IMR-90 (cell line): ENCODE measurements around the gene KMT2C. TPM values are rescaled to one million over a fixed set of nuclear protein-coding genes. Genes with fewer than 3 reads are reported as not detected.

Source experiments
- ATAC-seq: fragments of 200-7000 bp; cut with Tn5 transposase; 2 replicates; pipeline ENCODE4 v1.9.1; 2020; ENCODE audit warnings: low read depth, mild to moderate bottlenecking, moderate library complexity
- BruUV-seq: library from RNA; stranded (reverse); fragments of 400-500 nt; replicated peaks from 2 replicates; lab custom pipeline; 2021; lab: Mats Ljungman, UMichigan
- CTCF ChIA-PET: fragments of 300-600 bp; formaldehyde crosslinking; extraction: SDS; loops from one replicate; lab custom pipeline; 2021; ENCODE audit warnings: antibody characterized with exemption; lab: Yijun Ruan, JAX
- POLR2A ChIA-PET: fragments of 300-600 bp; sonication (Branson Sonifier 250); formaldehyde crosslinking; loops from one replicate; lab custom pipeline; 2022; ENCODE audit warnings: antibody characterized with exemption; ENCODE audit not compliant: unreplicated experiment; lab: Charles Lee
- DNase-seq: peaks from one replicate; pipeline ENCODE4 v3.0.0; 2013
- H2AFZ ChIP-seq: replicated peaks from 2 replicates; pipeline ENCODE3; 2013; ENCODE audit warnings: low read length, mild to moderate bottlenecking; ENCODE audit not compliant: poor library complexity
- H2AK5ac ChIP-seq: 2 replicates; pipeline ENCODE4 v1.6.1; 2013; ENCODE audit warnings: low read depth, low read length, inconsistent platforms
- H2AK9ac ChIP-seq: replicated peaks from 2 replicates; pipeline ENCODE3; 2013; ENCODE audit warnings: mild to moderate bottlenecking, low read depth, low read length, moderate library complexity; ENCODE audit not compliant: poor library complexity
- H2BK120ac ChIP-seq: 2 replicates; pipeline ENCODE4 v1.6.1; 2013; ENCODE audit warnings: low read depth, low read length, inconsistent platforms
- H2BK15ac ChIP-seq: 3 replicates; pipeline ENCODE4 v1.6.1; 2013; ENCODE audit warnings: low read depth, low read length, inconsistent platforms
- H2BK20ac ChIP-seq: 2 replicates; pipeline ENCODE4 v1.6.1; 2013; ENCODE audit warnings: low read depth, mild to moderate bottlenecking, inconsistent platforms, low read length, moderate library complexity
- H2BK5ac ChIP-seq: 2 replicates; pipeline ENCODE4 v1.6.1; 2013; ENCODE audit warnings: mild to moderate bottlenecking, low read depth, low read length, inconsistent platforms; ENCODE audit not compliant: poor library complexity, severe bottlenecking
- H3K14ac ChIP-seq: replicated peaks from 2 replicates; pipeline ENCODE4 v1.6.1; 2013; ENCODE audit warnings: low read depth, low read length, inconsistent platforms
- H3K18ac ChIP-seq: 2 replicates; pipeline ENCODE4 v1.6.1; 2013; ENCODE audit warnings: low read depth, low read length, control low read depth
- H3K23ac ChIP-seq: 2 replicates; pipeline ENCODE4 v1.6.1; 2013; ENCODE audit warnings: low read depth, low read length, inconsistent platforms
- H3K27ac ChIP-seq: 2 replicates; pipeline ENCODE4 v1.5.1; 2013; ENCODE audit warnings: mild to moderate bottlenecking, control low read depth, low read length; ENCODE audit not compliant: insufficient read depth
- H3K27me3 ChIP-seq: 2 replicates; pipeline ENCODE4 v1.6.1; 2013; ENCODE audit warnings: low read length; ENCODE audit not compliant: control insufficient read depth, insufficient read depth
- H3K36me3 ChIP-seq: 2 replicates; pipeline ENCODE4 v1.6.1; 2013; ENCODE audit warnings: low read length, mixed read lengths; ENCODE audit not compliant: control insufficient read depth, insufficient read depth
- H3K4ac ChIP-seq: 2 replicates; pipeline ENCODE4 v1.6.1; 2013; ENCODE audit warnings: low read depth, low read length, inconsistent platforms
- H3K4me1 ChIP-seq: 2 replicates; pipeline ENCODE4 v1.6.1; 2013; ENCODE audit warnings: low read length, mixed read lengths; ENCODE audit not compliant: control insufficient read depth, insufficient read depth
- H3K4me2 ChIP-seq: 2 replicates; pipeline ENCODE4 v1.6.1; 2013; ENCODE audit warnings: low read depth, mild to moderate bottlenecking, control low read depth, low read length, moderate library complexity
- H3K4me3 ChIP-seq: 2 replicates; pipeline ENCODE4 v1.5.1; 2013; ENCODE audit warnings: low read depth, mild to moderate bottlenecking, control low read depth, low read length, moderate library complexity; ENCODE audit not compliant: insufficient read depth
- H3K56ac ChIP-seq: 2 replicates; pipeline ENCODE4 v1.6.1; 2013; ENCODE audit warnings: low read length, inconsistent platforms; ENCODE audit not compliant: insufficient read depth; ENCODE audit errors: extremely low read depth
- H3K79me1 ChIP-seq, 2 experiments: 2 replicates each; pipeline ENCODE4 v1.6.1; 2013; ENCODE audit warnings: low read length in 2 of 2, inconsistent platforms in 1 of 2, low read depth in 1 of 2
- H3K9ac ChIP-seq: 2 replicates; pipeline ENCODE4 v1.6.1; 2013; ENCODE audit warnings: low read depth, low read length, control low read depth
- H3K9me1 ChIP-seq: 2 replicates; pipeline ENCODE4 v1.6.1; 2013; ENCODE audit warnings: low read length, inconsistent platforms; ENCODE audit not compliant: insufficient read depth
- H3K9me3 ChIP-seq: 2 replicates; pipeline ENCODE4 v1.6.1; 2013; ENCODE audit warnings: low read length; ENCODE audit not compliant: control insufficient read depth, insufficient read depth
- H4K20me1 ChIP-seq: 2 replicates; pipeline ENCODE4 v1.6.1; 2013; ENCODE audit warnings: low read length, inconsistent platforms; ENCODE audit not compliant: insufficient read depth
- H4K5ac ChIP-seq: 2 replicates; pipeline ENCODE4 v1.6.1; 2013; ENCODE audit warnings: mild to moderate bottlenecking, low read depth, low read length, control low read depth
- H4K8ac ChIP-seq, 2 experiments: 2 replicates each; pipeline ENCODE4 v1.6.1; 2013; ENCODE audit warnings: low read depth in 2 of 2, low read length in 2 of 2, control low read depth in 1 of 2, inconsistent platforms in 1 of 2
- H4K91ac ChIP-seq: 2 replicates; pipeline ENCODE4 v1.6.1; 2013; ENCODE audit warnings: low read depth, low read length, inconsistent platforms; ENCODE audit not compliant: insufficient read depth
- BHLHE40 ChIP-seq: fragments of 150-350 bp; IDR thresholded peaks from 2 replicates; pipeline ENCODE4 v1.6.1; 2016; ENCODE audit warnings: mild to moderate bottlenecking, low read depth, low read length
- CHD1 ChIP-seq: IDR thresholded peaks from 2 replicates; pipeline ENCODE4 v1.6.1; 2012; ENCODE audit warnings: low read depth, low read length, improper control_type of control experiment
- FOS ChIP-seq: fragments of 150-350 bp; IDR thresholded peaks from 2 replicates; pipeline ENCODE4 v1.6.1; 2016; ENCODE audit warnings: low read depth, low read length
- MAFK ChIP-seq: IDR thresholded peaks from 2 replicates; pipeline ENCODE4 v1.6.1; 2012; ENCODE audit warnings: low read depth, low read length, improper control_type of control experiment
- MXI1 ChIP-seq: IDR thresholded peaks from 2 replicates; pipeline ENCODE4 v1.6.1; 2012; ENCODE audit warnings: low read depth, mild to moderate bottlenecking, low read length, moderate library complexity, borderline replicate concordance
- NFE2L2 ChIP-seq: fragments of 150-350 bp; IDR thresholded peaks from 2 replicates; pipeline ENCODE4 v1.6.1; 2016; ENCODE audit warnings: low read depth, mild to moderate bottlenecking, low read length
- POLR2A ChIP-seq: IDR thresholded peaks from 2 replicates; pipeline ENCODE4 v1.6.1; 2012; ENCODE audit warnings: mild to moderate bottlenecking, low read depth, low read length
- RAD21 ChIP-seq: IDR thresholded peaks from 2 replicates; pipeline ENCODE4 v1.6.1; 2012; ENCODE audit warnings: low read length, improper control_type of control experiment
- RCOR1 ChIP-seq: IDR thresholded peaks from 2 replicates; pipeline ENCODE4 v1.6.1; 2012; ENCODE audit warnings: mild to moderate bottlenecking, low read length, improper control_type of control experiment; ENCODE audit not compliant: insufficient replicate concordance
- RFX5 ChIP-seq: IDR thresholded peaks from 2 replicates; pipeline ENCODE4 v1.8.0; 2012; ENCODE audit warnings: low read depth, mild to moderate bottlenecking, low read length, moderate library complexity
- SMC3 ChIP-seq: fragments of 150-350 bp; IDR thresholded peaks from 2 replicates; pipeline ENCODE4 v1.6.1; 2016; ENCODE audit warnings: low read depth, mild to moderate bottlenecking, antibody characterized with exemption, low read length, moderate library complexity
- WGBS, 2 experiments: methylation state at CpG; one replicate each; pipeline versions ENCODE4 v1.1.5 to v1.1.7; 2013; ENCODE audit warnings: missing lambda C conversion rate in 2 of 2; ENCODE audit not compliant: insufficient read length in 1 of 2; ENCODE audit errors: extremely low coverage in 2 of 2; 5-methylcytosine and 5-hydroxymethylcytosine counted together
- dilution Hi-C: fragments of 300-500 bp; cut with HindIII; formaldehyde crosslinking; loops from one replicate; pipeline ENCODE4 v1.14.3; 2018; ENCODE audit warnings: low sequenced_read_pairs; ENCODE audit not compliant: unreplicated experiment
- in situ Hi-C: fragments of 300-500 bp; cut with MboI; formaldehyde crosslinking; loops from 3 replicates; pipeline ENCODE4 v1.14.3; 2019; ENCODE audit warnings: low sequenced_read_pairs, inconsistent platforms, mixed read lengths
- intact Hi-C: fragments of 100-400 bp; cut with micrococcal nuclease; formaldehyde crosslinking; loops from 2 replicates; pipeline ENCODE4 v1.10.0; 2022
- polyA plus RNA-seq, 3 experiments: library from polyadenylated mRNA; depleted of rRNA; stranded (reverse); fragments of >200 nt; gene quantifications; 2 replicates each; pipeline ENCODE4 v1.2.3, GENCODE V29; 2012; ENCODE audit warnings: low replicate concordance in 1 of 3
- total RNA-seq: library from RNA; depleted of rRNA; stranded (reverse); fragments of >200 nt; gene quantifications from 2 replicates; pipeline ENCODE4 v1.2.3, GENCODE V29; 2012
- TF ChIP-seq, protein P1 (sequence below): fragments of 150-350 bp; IDR thresholded peaks from 2 replicates; pipeline ENCODE4 v1.6.1; 2016; ENCODE audit warnings: low read depth, mild to moderate bottlenecking, low read length, moderate library complexity, borderline replicate concordance
- TF ChIP-seq, protein P2 (sequence below): fragments of 150-350 bp; IDR thresholded peaks from 2 replicates; pipeline ENCODE4 v1.6.1; 2017; ENCODE audit warnings: mild to moderate bottlenecking, antibody characterized with exemption, low read length, low read depth

Gene KMT2C
- total and polyA plus RNA-seq, 2 of the 4 experiments (the other 2 are of a cell fraction), result 8.0 to 23.3 TPM

DNA sequence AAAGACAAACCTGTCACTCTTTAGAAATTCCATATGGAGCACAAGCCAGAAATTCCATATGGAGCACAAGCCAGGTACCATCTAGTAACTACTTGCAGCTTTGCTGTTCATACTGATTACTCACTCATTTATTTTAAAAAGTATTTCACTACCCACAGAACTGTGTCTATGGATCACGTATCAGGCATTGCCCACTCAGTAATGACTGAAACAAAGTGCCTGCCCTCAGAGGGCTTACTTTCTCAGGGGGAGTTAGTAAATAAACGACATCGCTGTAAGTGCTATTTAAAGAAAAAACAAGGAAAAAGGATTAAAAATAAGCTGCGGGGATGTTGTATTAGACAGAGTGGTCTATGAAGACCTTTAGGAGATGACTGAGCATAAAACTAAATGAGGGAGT is 239.4 kb downstream of the KMT2C start:
- H2AK9ac ChIP-seq, result no peak overlapping the region
- no peak for DNase-seq
- WGBS, 2 experiments, result no CpG with 5 or more reads among the region's 4 CpGs

More for the DNA sequence above, 239.4 kb downstream of the KMT2C start:
- Histone ChIP-seq H2AK5ac (no peak overlapping the region), H3K79me1 (peaks cover 0 to 9% of the 10 kb centered on the region in 2 experiments; a peak in 2 of 4 replicates), H3K4me3 (no peak overlapping the region), H2AFZ (no peak overlapping the region), H3K18ac (no peak overlapping the region), H4K91ac (no peak overlapping the region), H4K5ac (no peak overlapping the region), H4K8ac (no peak overlapping the region), H3K4ac (no peak overlapping the region), H2BK120ac (no peak overlapping the region), H3K4me1 (peaks cover 6% of the 10 kb centered on the region), H3K27me3 (no peaks in the 10 kb centered on the region), H3K9me1 (peaks cover 3% of the 10 kb centered on the region; the same call in 1 of the 2 replicates), H2BK15ac (no peak overlapping the region), H3K4me2 (no peak overlapping the region), H3K27ac (no peak overlapping the region), H3K14ac (no peak overlapping the region), H3K23ac (no peak overlapping the region), H3K9ac (no peak overlapping the region), H2BK5ac (no peak overlapping the region), H4K20me1 (no peaks in the 10 kb centered on the region), H3K56ac (no peak overlapping the region), H3K36me3 (peaks cover 25% of the 10 kb centered on the region), H3K9me3 (no peaks in the 10 kb centered on the region), H2BK20ac (no peak overlapping the region)
- intact Hi-C loops, result no loop called here
- dilution Hi-C loops, result no loop called here
- in situ Hi-C loops, result no loop called here
- BruUV-seq, result no TSS peak
- ChIA-PET POLR2A (no interaction called here), CTCF (interaction anchor here (1.9 kb wide), 1 partner anchor 10 kb away, joined by 4 read pairs; no protein-coding TSS in a partner anchor)
- no peak for ATAC-seq
- TF ChIP-seq, protein P1, sequence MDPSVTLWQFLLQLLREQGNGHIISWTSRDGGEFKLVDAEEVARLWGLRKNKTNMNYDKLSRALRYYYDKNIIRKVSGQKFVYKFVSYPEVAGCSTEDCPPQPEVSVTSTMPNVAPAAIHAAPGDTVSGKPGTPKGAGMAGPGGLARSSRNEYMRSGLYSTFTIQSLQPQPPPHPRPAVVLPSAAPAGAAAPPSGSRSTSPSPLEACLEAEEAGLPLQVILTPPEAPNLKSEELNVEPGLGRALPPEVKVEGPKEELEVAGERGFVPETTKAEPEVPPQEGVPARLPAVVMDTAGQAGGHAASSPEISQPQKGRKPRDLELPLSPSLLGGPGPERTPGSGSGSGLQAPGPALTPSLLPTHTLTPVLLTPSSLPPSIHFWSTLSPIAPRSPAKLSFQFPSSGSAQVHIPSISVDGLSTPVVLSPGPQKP, result no peak
- TF ChIP-seq NFE2L2 (no peak), CHD1 (no peak), RCOR1 (no peak), MAFK (no peak), MXI1 (no peak), POLR2A (no peak), SMC3 (no peak), FOS (no peak), RFX5 (no peak), BHLHE40 (no peak), RAD21 (no peak)
- TF ChIP-seq, protein P2, sequence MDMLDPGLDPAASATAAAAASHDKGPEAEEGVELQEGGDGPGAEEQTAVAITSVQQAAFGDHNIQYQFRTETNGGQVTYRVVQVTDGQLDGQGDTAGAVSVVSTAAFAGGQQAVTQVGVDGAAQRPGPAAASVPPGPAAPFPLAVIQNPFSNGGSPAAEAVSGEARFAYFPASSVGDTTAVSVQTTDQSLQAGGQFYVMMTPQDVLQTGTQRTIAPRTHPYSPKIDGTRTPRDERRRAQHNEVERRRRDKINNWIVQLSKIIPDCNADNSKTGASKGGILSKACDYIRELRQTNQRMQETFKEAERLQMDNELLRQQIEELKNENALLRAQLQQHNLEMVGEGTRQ, result no peak
